Activated CD4-positive, alpha-beta memory T cell treated with anti-CD3 and anti-CD28 coated beads for 36 hours (primary cell): Measurements from ENCODE around the gene UBE2J2. TPM values are rescaled to one million over a fixed set of nuclear protein-coding genes. Genes with fewer than 3 reads are reported as not detected.
A peak's percentile ranks its signal among the peaks of the same experiment; 100 is the strongest.

Source experiments
- CTCF ChIA-PET: fragments of 350-600 bp; sonication (Branson Sonifier 250); formaldehyde crosslinking; loops from one replicate; lab custom pipeline; 2021; ENCODE audit warnings: antibody characterized with exemption, inconsistent platforms; lab: Charles Lee
- POLR2A ChIA-PET: fragments of 350-600 bp; sonication (Branson Sonifier 250); formaldehyde crosslinking; loops from one replicate; lab custom pipeline; 2021; ENCODE audit warnings: antibody characterized with exemption; lab: Charles Lee
- DNase-seq: peaks from one replicate; pipeline ENCODE4 v3.0.0-alpha.2; 2020
- H3K27ac Mint-ChIP-seq: one replicate; pipeline ENCODE4 v1.8.0; 2021; ENCODE audit warnings: mixed read lengths
- H3K27me3 Mint-ChIP-seq: one replicate; pipeline ENCODE4 v1.8.0; 2021; ENCODE audit warnings: mixed read lengths
- H3K36me3 Mint-ChIP-seq: one replicate; pipeline ENCODE4 v1.8.0; 2021; ENCODE audit warnings: mixed read lengths
- H3K4me1 Mint-ChIP-seq: one replicate; pipeline ENCODE4 v1.8.0; 2021; ENCODE audit warnings: low read depth, mixed read lengths
- H3K4me3 Mint-ChIP-seq: one replicate; pipeline ENCODE4 v1.8.0; 2021; ENCODE audit warnings: mild to moderate bottlenecking, mixed read lengths
- H3K9me3 Mint-ChIP-seq: one replicate; pipeline ENCODE4 v1.8.0; 2021; ENCODE audit warnings: mixed read lengths
- intact Hi-C: fragments of 100-400 bp; cut with micrococcal nuclease; formaldehyde crosslinking; loops from one replicate; pipeline ENCODE4 v1.15.1; 2023
- total RNA-seq, 2 experiments: library from RNA; stranded (reverse); gene quantifications; one replicate each; pipeline ENCODE4 v1.2.3, GENCODE V29; 2021

UBE2J2 gene
- total RNA-seq, 2 experiments from 2014 or later = 58.7 to 61.6 TPM

GRCh38 chr1:1215080-1215676 is 58.5 kb downstream of the UBE2J2 start:
- POLR2A ChIA-PET = interaction anchor here (0.8 to 5.7 kb wide), 8 partner anchors 9 to 182 kb away, joined by 3 to 107 read pairs (median 6); partner anchors contain the start of genes B3GALT6, SDF4 and TNFRSF18

GRCh38 chr1:1213345-1214265 is 60.0 kb downstream of the UBE2J2 start, which contains the start of gene TNFRSF4:
TSS of gene TNFRSF4 (minus strand) at chr1:1214153. CDS start at chr1:1214127, 26 bp downstream.
- intact Hi-C loops = no loop called here
- CTCF ChIA-PET = interaction anchor here (2.0 kb wide), 1 partner anchor 91 kb away, joined by 6 read pairs; no protein-coding TSS in a partner anchor
- DNase-seq = peak; percentile 73
- Mint-ChIP-seq H3K27ac (peak within 1 kb of the TSS; percentile 100), H3K4me3 (peak within 1 kb of the TSS; percentile 93), H3K9me3 (no peaks in the 10 kb centered on the region), H3K4me1 (peaks cover 49% of the 10 kb centered on the region), H3K36me3 (peaks cover 78% of the 10 kb centered on the region), H3K27me3 (no peaks in the 10 kb centered on the region)
- POLR2A ChIA-PET = interaction anchor here (1.3 to 2.3 kb wide), 2 partner anchors 13 to 17 kb away, joined by 3 to 7 read pairs; no protein-coding TSS in a partner anchor

More at GRCh38 chr1:1215080-1215676, 58.5 kb downstream of the UBE2J2 start:
- peak overlapping the region; percentile 93 for H3K4me3 Mint-ChIP-seq
- H3K4me1 Mint-ChIP-seq = peaks cover 51% of the 10 kb centered on the region
- CTCF ChIA-PET = interaction anchor here (0.6 to 3.0 kb wide), 4 partner anchors 8 to 93 kb away, joined by 3 to 18 read pairs (median 6); partner anchors contain the start of genes SDF4 and TNFRSF18
- H3K9me3 Mint-ChIP-seq = no peaks in the 10 kb centered on the region
- H3K27me3 Mint-ChIP-seq = no peaks in the 10 kb centered on the region
- peak overlapping the region; percentile 100 for H3K27ac Mint-ChIP-seq
- peaks cover 80% of the 10 kb centered on the region for H3K36me3 Mint-ChIP-seq
- intact Hi-C loops = loop anchor here (5.0 kb wide), 2 partner anchors 92 to 153 kb away; partner anchors contain the start of genes ACAP3 and PUSL1
- peak; percentile 63 for DNase-seq

- no peaks in the 10 kb centered on the region for H3K9me3 Mint-ChIP-seq
- intact Hi-C loops = no loop called here
- H3K27me3 Mint-ChIP-seq = no peaks in the 10 kb centered on the region
- ChIA-PET CTCF (interaction anchor here (1.2 to 2.0 kb wide), 3 partner anchors 18 to 92 kb away, joined by 3 to 6 read pairs (median 3); no protein-coding TSS in a partner anchor), POLR2A (interaction anchor here (0.7 to 1.3 kb wide), 3 partner anchors 18 to 91 kb away, joined by 3 read pairs; no protein-coding TSS in a partner anchor)
- DNase-seq = peak; percentile 72
- peaks cover 49% of the 10 kb centered on the region for H3K4me1 Mint-ChIP-seq
- peaks cover 76% of the 10 kb centered on the region for H3K36me3 Mint-ChIP-seq
- peak overlapping the region; percentile 81 for H3K4me3 Mint-ChIP-seq
- peak overlapping the region; percentile 100 for H3K27ac Mint-ChIP-seq
Measured at GRCh38 chr1:1212780-1213344, 60.8 kb downstream of the UBE2J2 start.

GRCh38 chr1:1211541-1212441 is 61.9 kb downstream of the UBE2J2 start:
- no peak for DNase-seq
- Mint-ChIP-seq H3K4me3 (peak overlapping the region; percentile 91), H3K36me3 (peaks cover 67% of the 10 kb centered on the region), H3K27me3 (no peaks in the 10 kb centered on the region), H3K27ac (peak overlapping the region; percentile 100), H3K4me1 (peaks cover 44% of the 10 kb centered on the region), H3K9me3 (no peaks in the 10 kb centered on the region)
- POLR2A ChIA-PET = interaction anchor here (0.7 to 0.8 kb wide), 2 partner anchors 19 to 90 kb away, joined by 3 read pairs; no protein-coding TSS in a partner anchor
- intact Hi-C loops = no loop called here
- CTCF ChIA-PET = interaction anchor here (1.2 to 1.3 kb wide), 2 partner anchors 19 to 91 kb away, joined by 3 read pairs; no protein-coding TSS in a partner anchor

- H3K4me3 Mint-ChIP-seq = peak overlapping the region; percentile 91
- H3K27ac Mint-ChIP-seq = peak overlapping the region; percentile 100
- CTCF ChIA-PET = interaction anchor here (0.8 to 1.5 kb wide), 2 partner anchors 63 to 81 kb away, joined by 3 read pairs; partner anchors contain the start of gene UBE2J2
Measured at GRCh38 chr1:1210726-1211540, 62.7 kb downstream of the UBE2J2 start.

GRCh38 chr1:1208713-1209433 is 64.8 kb downstream of the UBE2J2 start:
- Mint-ChIP-seq H3K9me3 (no peaks in the 10 kb centered on the region), H3K4me3 (peak overlapping the region; percentile 91), H3K27ac (peak overlapping the region; percentile 100), H3K27me3 (no peaks in the 10 kb centered on the region), H3K36me3 (peaks cover 57% of the 10 kb centered on the region), H3K4me1 (peaks cover 30% of the 10 kb centered on the region)
- CTCF ChIA-PET = interaction anchor here (2.4 kb wide), 1 partner anchor 87 kb away, joined by 13 read pairs; no protein-coding TSS in a partner anchor
- POLR2A ChIA-PET = interaction anchor here (0.6 to 8.3 kb wide), 3 partner anchors 8 to 92 kb away, joined by 3 to 107 read pairs (median 4); no protein-coding TSS in a partner anchor
- peak; percentile 86 for DNase-seq
- intact Hi-C loops = loop anchor here (1.0 to 10.0 kb wide), 4 partner anchors 7 to 174 kb away; partner anchors contain the start of gene C1orf159

More at GRCh38 chr1:1210726-1211540, 62.7 kb downstream of the UBE2J2 start:
- Mint-ChIP-seq H3K36me3 (peaks cover 62% of the 10 kb centered on the region), H3K27me3 (no peaks in the 10 kb centered on the region), H3K4me1 (peaks cover 42% of the 10 kb centered on the region), H3K9me3 (no peaks in the 10 kb centered on the region)
- POLR2A ChIA-PET = interaction anchor here (8.3 kb wide), 1 partner anchor 6 kb away, joined by 107 read pairs; no protein-coding TSS in a partner anchor
- intact Hi-C loops = no loop called here
- DNase-seq = peak; percentile 10

- intact Hi-C loops = loop anchor here (10.0 kb wide), 1 partner anchor 173 kb away; no protein-coding TSS in a partner anchor
Measured at GRCh38 chr1:1207571-1207892, 66.1 kb downstream of the UBE2J2 start.

GRCh38 chr1:1206966-1207531 is 66.6 kb downstream of the UBE2J2 start:
- Mint-ChIP-seq H3K27me3 (no peaks in the 10 kb centered on the region), H3K4me3 (peak overlapping the region; percentile 84), H3K9me3 (no peaks in the 10 kb centered on the region), H3K4me1 (peaks cover 31% of the 10 kb centered on the region), H3K36me3 (peaks cover 52% of the 10 kb centered on the region), H3K27ac (peak overlapping the region; percentile 100)
- DNase-seq = peak; percentile 60
- ChIA-PET CTCF (interaction anchor here (1.3 to 2.4 kb wide), 4 partner anchors 10 to 174 kb away, joined by 3 to 13 read pairs (median 6); no protein-coding TSS in a partner anchor), POLR2A (interaction anchor here (0.6 to 8.3 kb wide), 6 partner anchors 10 to 91 kb away, joined by 3 to 107 read pairs (median 4); partner anchors contain the start of gene C1orf159)
- intact Hi-C loops = loop anchor here (1.0 to 10.0 kb wide), 2 partner anchors 70 to 172 kb away; no protein-coding TSS in a partner anchor

More at GRCh38 chr1:1207571-1207892, 66.1 kb downstream of the UBE2J2 start:
- H3K27me3 Mint-ChIP-seq = no peaks in the 10 kb centered on the region
- H3K36me3 Mint-ChIP-seq = peaks cover 54% of the 10 kb centered on the region
- H3K4me3 Mint-ChIP-seq = peak overlapping the region; percentile 91
- ChIA-PET CTCF (interaction anchor here (1.3 to 2.4 kb wide), 4 partner anchors 9 to 174 kb away, joined by 3 to 13 read pairs (median 6); no protein-coding TSS in a partner anchor), POLR2A (interaction anchor here (0.9 to 8.3 kb wide), 5 partner anchors 10 to 92 kb away, joined by 3 to 107 read pairs (median 4); partner anchors contain the start of gene C1orf159)
- DNase-seq = no peak
- peaks cover 31% of the 10 kb centered on the region for H3K4me1 Mint-ChIP-seq
- peak overlapping the region; percentile 100 for H3K27ac Mint-ChIP-seq
- no peaks in the 10 kb centered on the region for H3K9me3 Mint-ChIP-seq
